Liver (tissue), 9 donors: ENCODE measurements around the gene UPF3A. TPM values are rescaled to one million over a fixed set of nuclear protein-coding genes. Genes with fewer than 3 reads are reported as not detected.
"Not testable (repeated sequence)": the region's sequence is repeated elsewhere in the genome, so short reads cannot be mapped to it uniquely, and the experiment has no call there.

Experiments
- DNase-seq: peaks from one replicate; pipeline ENCODE4 v3.0.0-alpha.2; 2017; ENCODE audit warnings: low spot score
- H3K27ac ChIP-seq, 2 donors: one replicate each; pipeline ENCODE4 v1.7.0; 2013; ENCODE audit warnings: inconsistent platforms in 2 of 2, low read length in 2 of 2, control low read depth in 1 of 2, low read depth in 1 of 2, mild to moderate bottlenecking in 1 of 2
- H3K27me3 ChIP-seq, 4 donors: one replicate each; pipeline versions ENCODE4 v1.6.1 to v1.7.0; 2013; ENCODE audit warnings: low read length in 3 of 4, inconsistent platforms in 1 of 4, mild to moderate bottlenecking in 1 of 4, moderate library complexity in 1 of 4; ENCODE audit not compliant: control insufficient read depth in 4 of 4, insufficient read depth in 4 of 4
- H3K36me3 ChIP-seq, 4 donors: one replicate each; pipeline versions ENCODE4 v1.6.1 to v1.7.0; 2013; ENCODE audit warnings: low read length in 3 of 4, mild to moderate bottlenecking in 3 of 4, low read depth in 1 of 4, moderate library complexity in 1 of 4; ENCODE audit not compliant: control insufficient read depth in 4 of 4, insufficient read depth in 3 of 4
- H3K4me1 ChIP-seq, 4 donors: one replicate each; pipeline versions ENCODE4 v1.6.1 to v1.7.0; 2013; ENCODE audit warnings: low read length in 3 of 4, mild to moderate bottlenecking in 3 of 4, moderate library complexity in 1 of 4; ENCODE audit not compliant: control insufficient read depth in 4 of 4, insufficient read depth in 4 of 4
- H3K4me3 ChIP-seq, 3 donors: one replicate each; pipeline versions ENCODE4 v1.6.1 to v1.7.0; 2013; ENCODE audit warnings: low read length in 3 of 3, control low read depth in 1 of 3, low read depth in 1 of 3, mild to moderate bottlenecking in 1 of 3
- H3K9ac ChIP-seq, 2 donors: one replicate each; pipeline ENCODE4 v1.7.0; 2013; ENCODE audit warnings: low read length in 2 of 2, mild to moderate bottlenecking in 2 of 2, moderate library complexity in 2 of 2, control low read depth in 1 of 2, low read depth in 1 of 2
- H3K9me3 ChIP-seq, 4 donors: one replicate each; pipeline versions ENCODE4 v1.6.1 to v1.7.0; 2013; ENCODE audit warnings: low read length in 3 of 4; ENCODE audit not compliant: control insufficient read depth in 4 of 4
- ATF3 ChIP-seq: IDR thresholded peaks from 2 replicates; pipeline ENCODE4 v1.6.1; 2016; ENCODE audit warnings: antibody characterized with exemption
- FOXA1 ChIP-seq: IDR thresholded peaks from 2 replicates; pipeline ENCODE4 v1.6.1; 2016; ENCODE audit warnings: antibody characterized with exemption
- FOXA2 ChIP-seq: IDR thresholded peaks from 2 replicates; pipeline ENCODE4 v1.6.1; 2016; ENCODE audit warnings: antibody characterized with exemption
- GABPA ChIP-seq, 2 donors: IDR thresholded peaks in 1 of 2; conservative IDR thresholded peaks in 1 of 2; 2 replicates each; pipeline ENCODE4 v1.6.1; 2016; ENCODE audit warnings: antibody characterized with exemption in 2 of 2, mild to moderate bottlenecking in 1 of 2, moderate library complexity in 1 of 2
- HNF4A ChIP-seq, 2 donors: conservative IDR thresholded peaks; 2 replicates each; pipeline ENCODE4 v1.6.1; 2016; ENCODE audit warnings: antibody characterized with exemption in 2 of 2, mild to moderate bottlenecking in 2 of 2
- JUND ChIP-seq, 2 donors: IDR thresholded peaks; 2 replicates each; pipeline ENCODE4 v1.6.1; 2016; ENCODE audit warnings: antibody characterized with exemption in 2 of 2
- MAX ChIP-seq: IDR thresholded peaks from 2 replicates; pipeline ENCODE4 v1.6.1; 2016; ENCODE audit warnings: antibody characterized with exemption
- NR2F2 ChIP-seq: IDR thresholded peaks from 2 replicates; pipeline ENCODE4 v1.6.1; 2016; ENCODE audit warnings: antibody characterized with exemption
- RAD21 ChIP-seq, 2 donors: IDR thresholded peaks; 2 replicates each; pipeline ENCODE4 v1.6.1; 2016; ENCODE audit warnings: antibody characterized with exemption in 2 of 2, mild to moderate bottlenecking in 2 of 2
- TAF1 ChIP-seq: conservative IDR thresholded peaks from 2 replicates; pipeline ENCODE4 v1.6.1; 2016; ENCODE audit warnings: antibody characterized with exemption, mild to moderate bottlenecking
- YY1 ChIP-seq: IDR thresholded peaks from 2 replicates; pipeline ENCODE4 v1.6.1; 2016; ENCODE audit warnings: antibody characterized with exemption, mild to moderate bottlenecking
- WGBS: extraction: QIAGEN DNeasy Blood & Tissue Kit; methylation state at CpG from one replicate; pipeline ENCODE4 v1.1.7; 2013; 5-methylcytosine and 5-hydroxymethylcytosine counted together
- polyA plus RNA-seq, 2 donors: library from polyadenylated mRNA; stranded (reverse) in 1 of 2; unstranded in 1 of 2; fragments of 200-250 nt in 1 of 2; fragments of >200 nt in 1 of 2; fragmentation: Nextera tagmentation in 1 of 2; extraction: Ambion mirVana in 1 of 2; gene quantifications; one replicate each; pipeline versions ENCODE4 v1.2.1 to v1.2.3, GENCODE V29; 2013 to 2015
- total RNA-seq, 2 donors: library from RNA; depleted of rRNA; stranded (reverse); fragments of >200 nt; gene quantifications; one replicate each; pipeline ENCODE4 v1.2.3, GENCODE V29; 2014
- TF ChIP-seq, protein P1 (sequence below): fragments of 150-350 bp; IDR thresholded peaks from 2 replicates; pipeline ENCODE4 v1.5.1; 2017; ENCODE audit warnings: improper control_type of control experiment, low read depth, low read length; ENCODE audit not compliant: missing input control
- TF ChIP-seq, protein P2 (sequence below): IDR thresholded peaks from 2 replicates; pipeline ENCODE4 v1.6.1; 2016; ENCODE audit warnings: antibody characterized with exemption
- TF ChIP-seq, protein P3 (sequence below): IDR thresholded peaks from 2 replicates; pipeline ENCODE4 v1.6.1; 2016; ENCODE audit warnings: antibody characterized with exemption, mild to moderate bottlenecking
- donor health status: healthy.
- donor health status: healthy.
- donor health status: healthy.
- donor health status: healthy.
- donor health status: healthy.

The UPF3A gene
- total and polyA plus RNA-seq, 4 donors, result 11.0 to 26.5 (median 17.2) TPM

GRCh38 chr13:114341003-114341777, 59.8 kb downstream of the UPF3A start:
- Histone ChIP-seq H3K4me1 (no peaks in the 10 kb centered on the region), H3K36me3 (no peaks in the 10 kb centered on the region), H3K9ac (no peak overlapping the region), H3K4me3 (no peak overlapping the region), H3K27ac (no peak overlapping the region), H3K27me3 (no peaks in the 10 kb centered on the region), H3K9me3 (no peaks in the 10 kb centered on the region)
- TF ChIP-seq, protein P1, sequence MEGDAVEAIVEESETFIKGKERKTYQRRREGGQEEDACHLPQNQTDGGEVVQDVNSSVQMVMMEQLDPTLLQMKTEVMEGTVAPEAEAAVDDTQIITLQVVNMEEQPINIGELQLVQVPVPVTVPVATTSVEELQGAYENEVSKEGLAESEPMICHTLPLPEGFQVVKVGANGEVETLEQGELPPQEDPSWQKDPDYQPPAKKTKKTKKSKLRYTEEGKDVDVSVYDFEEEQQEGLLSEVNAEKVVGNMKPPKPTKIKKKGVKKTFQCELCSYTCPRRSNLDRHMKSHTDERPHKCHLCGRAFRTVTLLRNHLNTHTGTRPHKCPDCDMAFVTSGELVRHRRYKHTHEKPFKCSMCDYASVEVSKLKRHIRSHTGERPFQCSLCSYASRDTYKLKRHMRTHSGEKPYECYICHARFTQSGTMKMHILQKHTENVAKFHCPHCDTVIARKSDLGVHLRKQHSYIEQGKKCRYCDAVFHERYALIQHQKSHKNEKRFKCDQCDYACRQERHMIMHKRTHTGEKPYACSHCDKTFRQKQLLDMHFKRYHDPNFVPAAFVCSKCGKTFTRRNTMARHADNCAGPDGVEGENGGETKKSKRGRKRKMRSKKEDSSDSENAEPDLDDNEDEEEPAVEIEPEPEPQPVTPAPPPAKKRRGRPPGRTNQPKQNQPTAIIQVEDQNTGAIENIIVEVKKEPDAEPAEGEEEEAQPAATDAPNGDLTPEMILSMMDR, result no peak
- no peak for TF ChIP-seq FOXA2
- TF ChIP-seq MAX, result no peak
- TF ChIP-seq RAD21 (IDR thresholded peaks at IDR 0.05), result no peak
- no peak for TF ChIP-seq GABPA (IDR thresholded peaks at IDR 0.05 in 1 of 2, conservative IDR thresholded peaks at IDR 0.05 in 1 of 2)
- TF ChIP-seq, protein P2, sequence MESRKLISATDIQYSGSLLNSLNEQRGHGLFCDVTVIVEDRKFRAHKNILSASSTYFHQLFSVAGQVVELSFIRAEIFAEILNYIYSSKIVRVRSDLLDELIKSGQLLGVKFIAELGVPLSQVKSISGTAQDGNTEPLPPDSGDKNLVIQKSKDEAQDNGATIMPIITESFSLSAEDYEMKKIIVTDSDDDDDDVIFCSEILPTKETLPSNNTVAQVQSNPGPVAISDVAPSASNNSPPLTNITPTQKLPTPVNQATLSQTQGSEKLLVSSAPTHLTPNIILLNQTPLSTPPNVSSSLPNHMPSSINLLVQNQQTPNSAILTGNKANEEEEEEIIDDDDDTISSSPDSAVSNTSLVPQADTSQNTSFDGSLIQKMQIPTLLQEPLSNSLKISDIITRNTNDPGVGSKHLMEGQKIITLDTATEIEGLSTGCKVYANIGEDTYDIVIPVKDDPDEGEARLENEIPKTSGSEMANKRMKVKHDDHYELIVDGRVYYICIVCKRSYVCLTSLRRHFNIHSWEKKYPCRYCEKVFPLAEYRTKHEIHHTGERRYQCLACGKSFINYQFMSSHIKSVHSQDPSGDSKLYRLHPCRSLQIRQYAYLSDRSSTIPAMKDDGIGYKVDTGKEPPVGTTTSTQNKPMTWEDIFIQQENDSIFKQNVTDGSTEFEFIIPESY, result no peak
- no peak for TF ChIP-seq TAF1
- no peak for TF ChIP-seq YY1
- TF ChIP-seq, protein P3, sequence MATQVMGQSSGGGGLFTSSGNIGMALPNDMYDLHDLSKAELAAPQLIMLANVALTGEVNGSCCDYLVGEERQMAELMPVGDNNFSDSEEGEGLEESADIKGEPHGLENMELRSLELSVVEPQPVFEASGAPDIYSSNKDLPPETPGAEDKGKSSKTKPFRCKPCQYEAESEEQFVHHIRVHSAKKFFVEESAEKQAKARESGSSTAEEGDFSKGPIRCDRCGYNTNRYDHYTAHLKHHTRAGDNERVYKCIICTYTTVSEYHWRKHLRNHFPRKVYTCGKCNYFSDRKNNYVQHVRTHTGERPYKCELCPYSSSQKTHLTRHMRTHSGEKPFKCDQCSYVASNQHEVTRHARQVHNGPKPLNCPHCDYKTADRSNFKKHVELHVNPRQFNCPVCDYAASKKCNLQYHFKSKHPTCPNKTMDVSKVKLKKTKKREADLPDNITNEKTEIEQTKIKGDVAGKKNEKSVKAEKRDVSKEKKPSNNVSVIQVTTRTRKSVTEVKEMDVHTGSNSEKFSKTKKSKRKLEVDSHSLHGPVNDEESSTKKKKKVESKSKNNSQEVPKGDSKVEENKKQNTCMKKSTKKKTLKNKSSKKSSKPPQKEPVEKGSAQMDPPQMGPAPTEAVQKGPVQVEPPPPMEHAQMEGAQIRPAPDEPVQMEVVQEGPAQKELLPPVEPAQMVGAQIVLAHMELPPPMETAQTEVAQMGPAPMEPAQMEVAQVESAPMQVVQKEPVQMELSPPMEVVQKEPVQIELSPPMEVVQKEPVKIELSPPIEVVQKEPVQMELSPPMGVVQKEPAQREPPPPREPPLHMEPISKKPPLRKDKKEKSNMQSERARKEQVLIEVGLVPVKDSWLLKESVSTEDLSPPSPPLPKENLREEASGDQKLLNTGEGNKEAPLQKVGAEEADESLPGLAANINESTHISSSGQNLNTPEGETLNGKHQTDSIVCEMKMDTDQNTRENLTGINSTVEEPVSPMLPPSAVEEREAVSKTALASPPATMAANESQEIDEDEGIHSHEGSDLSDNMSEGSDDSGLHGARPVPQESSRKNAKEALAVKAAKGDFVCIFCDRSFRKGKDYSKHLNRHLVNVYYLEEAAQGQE, result no peak
- TF ChIP-seq HNF4A (conservative IDR thresholded peaks at IDR 0.05), result no peak
- TF ChIP-seq JUND (IDR thresholded peaks at IDR 0.05), result no peak
- no peak for TF ChIP-seq FOXA1
- no peak for TF ChIP-seq NR2F2
- no peak for TF ChIP-seq ATF3
- DNase-seq, result no peak
- WGBS, result 79% methylated on average over 14 of the region's 14 CpGs

DNA sequence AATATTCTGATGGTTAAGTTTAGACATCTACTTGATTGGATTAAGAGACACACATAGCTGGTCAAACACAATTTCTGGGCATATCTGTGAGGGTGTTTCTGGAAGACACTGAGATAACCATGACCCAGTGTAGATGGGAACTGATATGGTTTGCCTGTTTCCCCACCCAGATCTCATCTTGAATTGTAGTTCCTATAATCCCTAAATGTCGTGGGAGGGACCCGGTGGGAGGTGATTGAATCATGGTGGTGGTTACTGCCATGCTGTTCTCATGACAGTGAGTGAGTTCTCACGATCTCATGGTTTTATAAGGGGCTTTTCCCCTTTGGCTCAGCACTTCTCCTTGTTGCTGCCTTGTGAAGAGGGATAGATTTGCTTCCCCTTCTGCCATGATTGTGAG, 65.9 kb downstream of the UPF3A start:
- H3K4me3 ChIP-seq, H3K4me1 ChIP-seq, H3K27ac ChIP-seq, H3K27me3 ChIP-seq, DNase-seq, H3K9me3 ChIP-seq, H3K9ac ChIP-seq, H3K36me3 ChIP-seq: not testable (repeated sequence)
- 54% methylated on average over 3 of the region's 3 CpGs for WGBS

DNA sequence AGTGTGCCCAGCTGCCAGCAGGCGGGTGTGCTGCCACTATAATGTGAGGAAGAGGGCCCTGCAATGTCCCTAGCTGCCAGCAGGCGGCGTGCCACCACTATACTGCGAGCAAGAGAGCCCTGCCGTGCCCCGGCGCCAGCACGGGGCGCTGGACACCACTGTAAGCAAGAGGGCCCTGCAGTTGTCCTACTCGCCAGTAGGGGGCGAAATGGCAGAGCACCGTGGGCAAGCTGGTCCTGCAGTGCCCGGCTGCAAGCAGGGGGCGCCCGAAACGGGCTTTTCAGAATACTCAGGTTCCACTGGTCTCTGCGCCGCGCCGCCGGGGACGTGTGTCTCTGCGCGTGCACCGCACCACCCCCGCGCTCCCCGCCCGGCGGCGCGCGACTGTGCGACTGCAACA, 71.4 kb downstream of the UPF3A start:
- H3K36me3 ChIP-seq, H3K9ac ChIP-seq, H3K4me3 ChIP-seq, H3K9me3 ChIP-seq, H3K27ac ChIP-seq, H3K27me3 ChIP-seq, DNase-seq, H3K4me1 ChIP-seq: not testable (repeated sequence)
- 69% methylated on average over 34 of the region's 34 CpGs for WGBS

- H3K27me3 ChIP-seq, DNase-seq, H3K36me3 ChIP-seq, H3K4me3 ChIP-seq, H3K4me1 ChIP-seq, H3K9me3 ChIP-seq, H3K9ac ChIP-seq, H3K27ac ChIP-seq: not testable (repeated sequence)
- WGBS, result 80% methylated on average over 38 of the region's 38 CpGs
Observed at GRCh38 chr13:114353382-114353781, 72.0 kb downstream of the UPF3A start.
